HG03025 (cell line): ENCODE data around the gene ACSF3.

Experiments
- ATAC-seq: cut with Tn5 transposase; IDR thresholded peaks from one replicate; pipeline ENCODE4 v1.9.1; 2021; ENCODE audit warnings: mild to moderate bottlenecking, moderate library complexity; ENCODE audit not compliant: unreplicated experiment, low FRiP score

Gene ACSF3

DNA sequence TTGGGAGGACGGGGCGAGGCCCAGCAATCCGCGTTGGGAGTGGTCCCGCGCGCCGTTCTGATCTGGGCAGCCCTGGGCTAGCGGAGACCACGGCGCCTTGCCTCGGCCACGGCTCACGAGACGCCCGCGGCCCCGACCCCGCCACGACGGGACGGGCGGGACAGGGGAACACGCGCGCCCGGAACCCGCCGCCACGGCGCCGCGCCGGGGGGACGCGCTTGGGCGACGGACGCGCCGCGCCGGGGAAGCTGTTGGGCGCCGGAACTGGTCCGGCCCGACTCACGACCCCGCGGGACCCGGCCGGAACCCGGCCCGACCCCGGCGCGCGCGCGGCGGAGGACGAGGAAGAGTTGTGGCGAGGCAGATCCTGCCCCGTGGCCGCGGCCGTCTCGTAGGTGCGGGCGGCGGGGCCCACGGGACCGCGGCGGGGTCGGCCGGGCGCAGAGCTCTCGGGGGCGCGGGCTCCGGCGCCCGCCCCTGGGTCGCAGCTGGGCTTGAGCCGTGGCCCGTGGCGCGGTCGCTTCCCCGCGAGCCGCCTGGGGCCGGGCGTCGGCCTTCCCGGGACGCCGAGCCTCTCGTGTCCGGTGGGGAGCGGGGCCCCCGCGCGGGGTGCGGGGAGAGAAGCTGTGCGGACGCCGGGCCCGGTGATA, at the start of gene ACSF3:
ACSF3 (plus strand) TSS at position 251 of the 650 bp plus-strand sequence. CDS start 6,830 bp downstream, outside the sequence.
- ATAC-seq: no peak

DNA sequence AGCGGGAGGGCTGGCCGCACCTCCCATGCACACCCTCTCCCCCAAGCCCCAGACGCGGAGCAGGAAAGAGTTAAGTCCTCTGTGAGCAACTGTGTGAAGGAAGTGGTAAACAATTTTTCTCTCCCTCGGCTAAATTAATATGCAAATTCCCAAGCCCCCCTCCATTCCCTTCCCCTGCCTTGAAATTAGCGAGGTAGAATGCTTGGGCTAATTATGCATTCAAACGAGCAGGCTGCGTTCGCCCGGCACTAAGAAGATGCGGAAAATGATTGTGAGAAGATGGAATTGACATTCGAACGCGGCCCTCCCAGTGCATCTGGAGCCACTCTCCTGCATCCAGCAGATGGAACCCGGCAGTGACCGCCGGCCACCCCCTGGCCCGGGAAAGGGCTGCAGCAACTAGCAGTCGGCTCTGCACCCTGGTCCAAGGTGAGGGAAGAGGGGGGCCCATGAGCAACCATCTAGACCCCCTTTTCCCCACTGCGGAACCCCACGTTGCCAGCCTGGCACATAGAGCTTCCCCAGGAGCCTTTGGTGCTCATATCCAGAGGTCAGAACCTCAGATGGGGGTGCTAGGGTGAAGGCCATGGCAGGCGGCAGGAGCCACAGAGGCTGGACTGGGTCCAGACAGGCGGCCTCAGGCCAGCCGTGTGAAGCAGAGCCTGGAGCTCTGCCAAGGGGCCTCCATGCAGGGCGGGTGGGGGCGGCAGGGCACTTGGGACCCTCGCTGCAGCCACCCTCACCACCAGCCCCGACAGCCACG, 49.1 kb upstream of the ACSF3 start:
- ATAC-seq: no peak

DNA sequence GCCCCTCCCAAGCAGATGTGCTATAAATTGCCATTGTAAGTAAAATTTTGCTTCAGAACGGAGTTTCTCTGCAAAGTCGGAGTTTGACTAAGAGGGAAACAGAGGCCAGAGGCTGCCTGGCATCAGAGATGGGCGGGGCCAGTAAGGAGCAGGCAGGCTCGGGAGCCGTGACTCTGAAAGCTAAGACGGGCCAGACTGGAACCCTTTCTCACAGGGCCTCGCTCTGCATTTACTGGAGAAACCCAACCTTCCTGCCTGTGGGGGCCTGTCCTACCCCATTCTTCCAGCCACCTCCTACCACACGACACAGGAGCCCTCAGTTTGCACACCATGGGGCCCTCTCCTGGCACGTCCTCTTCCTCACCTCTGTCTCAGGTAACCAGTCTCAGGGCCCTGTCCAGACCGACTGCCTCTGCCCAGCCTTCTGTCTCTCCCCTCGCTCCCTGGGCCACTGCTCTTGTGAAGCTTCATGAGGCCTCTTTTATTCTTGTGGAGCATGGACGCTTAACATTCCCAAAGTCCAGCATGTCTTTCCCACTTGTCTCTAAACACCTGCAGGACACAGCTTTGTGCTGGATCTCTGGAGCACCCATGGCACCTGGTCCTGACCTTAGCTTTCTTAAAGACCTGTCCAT, 48.4 kb upstream of the ACSF3 start:
- ATAC-seq: no peak

DNA sequence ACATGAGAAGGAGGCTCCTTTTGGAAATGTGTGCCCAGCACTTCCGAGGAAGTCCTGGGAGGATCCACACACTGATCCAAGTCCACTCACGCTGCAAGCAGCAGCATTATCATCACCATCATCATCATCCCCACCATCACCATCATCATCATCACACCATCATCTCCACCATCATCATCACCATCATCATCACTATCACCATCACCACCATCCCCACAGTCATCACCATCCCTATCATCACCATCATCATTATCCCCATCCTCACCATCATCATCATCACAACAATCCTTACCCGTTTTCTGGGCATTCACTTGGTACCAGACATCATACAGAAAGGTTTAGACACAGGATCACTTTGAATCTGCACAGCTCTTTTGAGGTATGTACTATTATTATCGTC, 47.8 kb upstream of the ACSF3 start:
- no peak for ATAC-seq

DNA sequence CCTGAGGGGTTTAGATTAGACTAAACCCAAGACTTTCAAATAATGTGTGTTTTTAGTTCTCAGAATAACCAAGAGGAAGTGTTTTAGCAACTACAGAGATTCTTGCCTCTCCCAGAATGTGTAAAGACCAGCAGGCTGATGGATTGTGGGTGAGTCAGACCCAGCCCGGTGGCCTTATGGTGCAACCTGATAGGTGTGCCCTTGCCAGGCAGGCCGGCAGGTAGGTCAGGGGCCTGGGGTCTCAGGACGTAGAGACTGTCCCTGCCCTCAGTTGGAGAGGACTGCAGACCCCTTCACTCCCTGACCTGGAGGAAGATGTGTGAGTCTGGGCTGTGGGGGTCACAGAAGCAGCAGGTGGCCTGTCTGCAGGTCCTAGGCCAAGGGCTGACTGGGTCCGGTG, 47.2 kb upstream of the ACSF3 start:
- ATAC-seq: no peak

DNA sequence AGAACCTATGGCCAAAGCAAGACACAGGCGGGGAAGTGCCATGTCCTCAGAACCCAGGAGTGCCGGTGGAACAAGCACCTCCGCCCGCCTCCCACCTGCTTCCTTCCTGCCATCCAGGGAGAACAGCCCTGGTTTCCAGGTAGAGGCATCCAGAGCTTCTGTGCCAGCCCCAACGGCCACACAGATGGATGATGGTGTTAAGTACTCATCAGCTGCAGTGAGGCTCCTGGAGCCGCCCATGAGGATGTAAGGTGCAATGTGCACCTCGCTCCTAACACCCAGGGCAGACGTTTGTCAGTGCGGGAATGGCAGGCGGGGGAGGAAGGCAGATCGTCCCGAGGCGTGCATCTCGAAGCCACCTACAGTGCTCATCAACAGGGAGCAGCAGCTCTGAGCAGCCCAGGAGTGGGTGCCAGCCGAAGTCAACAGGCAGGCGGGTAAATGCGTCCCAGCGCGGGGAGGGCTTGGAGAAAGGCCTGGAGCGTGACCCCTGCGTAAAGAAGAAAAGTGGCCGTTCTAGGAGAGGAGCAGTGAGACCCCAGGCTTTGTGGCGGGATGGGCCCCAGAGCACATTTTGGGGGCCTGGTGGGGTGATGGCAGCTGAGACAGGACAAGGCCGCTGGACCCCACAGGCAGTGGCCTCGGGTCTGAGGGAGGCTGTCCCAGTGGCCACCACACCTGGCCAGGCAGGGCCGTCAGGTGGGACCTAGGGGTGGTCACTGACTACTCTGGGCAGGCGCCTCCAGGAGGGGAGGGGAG, 46.1 kb upstream of the ACSF3 start:
- no peak for ATAC-seq

DNA sequence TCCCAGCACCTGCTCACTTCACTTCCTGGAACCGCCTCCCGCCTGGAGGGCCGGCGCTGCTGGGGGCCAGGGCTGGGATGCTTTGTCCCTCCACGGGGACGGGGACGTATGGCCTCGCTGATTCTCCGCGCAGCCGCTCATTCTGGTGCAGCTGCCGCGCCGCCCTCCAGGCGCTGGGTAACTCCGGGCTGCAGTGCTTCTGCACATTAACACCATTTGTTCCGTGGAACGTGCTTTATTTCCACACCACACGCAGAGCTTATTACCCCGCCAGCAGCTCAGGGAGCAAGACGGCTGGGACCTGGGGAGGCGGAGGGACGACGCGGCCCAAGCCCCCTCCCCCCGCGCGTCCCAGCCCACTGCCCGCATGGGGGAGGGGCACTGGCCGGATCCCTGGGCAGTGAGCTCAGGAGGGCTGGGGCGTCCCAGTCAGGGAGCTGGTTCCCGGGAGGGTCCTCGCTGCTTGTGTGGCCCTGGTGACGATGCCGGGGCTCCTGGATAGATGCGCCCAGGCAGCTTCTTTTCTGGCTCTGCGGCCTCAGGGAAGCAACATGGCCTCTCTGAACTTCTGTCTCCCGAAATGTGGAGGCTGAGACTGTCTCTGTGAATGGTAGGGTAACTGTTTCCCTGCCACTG, 45.4 kb upstream of the ACSF3 start:
- no peak for ATAC-seq

DNA sequence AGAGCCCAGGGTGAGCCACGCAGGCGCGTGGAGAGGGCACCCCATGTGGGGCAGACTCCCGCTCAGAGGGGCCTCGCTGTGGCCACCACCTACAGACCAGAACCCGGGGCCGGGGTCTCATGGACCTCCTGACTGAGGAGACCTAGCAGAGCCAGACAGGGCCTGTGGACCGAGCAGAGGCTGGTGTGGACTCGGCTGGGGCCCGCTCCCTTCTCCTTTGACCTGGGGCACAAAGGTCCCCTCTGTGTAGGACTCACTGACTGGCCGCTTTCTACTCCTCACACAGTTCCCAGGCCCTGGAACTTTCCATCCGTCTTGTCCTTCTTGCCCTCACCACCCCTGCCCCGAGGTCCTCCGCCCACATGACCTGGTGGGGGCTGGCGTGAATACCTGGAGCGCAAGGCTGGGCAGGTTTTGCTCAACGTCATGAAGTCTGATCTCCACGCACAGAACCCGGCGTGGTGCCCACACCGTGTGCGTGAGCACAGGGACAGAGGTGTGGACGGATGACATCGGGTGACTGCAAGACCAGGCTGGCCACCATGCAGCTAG, 44.7 kb upstream of the ACSF3 start:
- no peak for ATAC-seq

DNA sequence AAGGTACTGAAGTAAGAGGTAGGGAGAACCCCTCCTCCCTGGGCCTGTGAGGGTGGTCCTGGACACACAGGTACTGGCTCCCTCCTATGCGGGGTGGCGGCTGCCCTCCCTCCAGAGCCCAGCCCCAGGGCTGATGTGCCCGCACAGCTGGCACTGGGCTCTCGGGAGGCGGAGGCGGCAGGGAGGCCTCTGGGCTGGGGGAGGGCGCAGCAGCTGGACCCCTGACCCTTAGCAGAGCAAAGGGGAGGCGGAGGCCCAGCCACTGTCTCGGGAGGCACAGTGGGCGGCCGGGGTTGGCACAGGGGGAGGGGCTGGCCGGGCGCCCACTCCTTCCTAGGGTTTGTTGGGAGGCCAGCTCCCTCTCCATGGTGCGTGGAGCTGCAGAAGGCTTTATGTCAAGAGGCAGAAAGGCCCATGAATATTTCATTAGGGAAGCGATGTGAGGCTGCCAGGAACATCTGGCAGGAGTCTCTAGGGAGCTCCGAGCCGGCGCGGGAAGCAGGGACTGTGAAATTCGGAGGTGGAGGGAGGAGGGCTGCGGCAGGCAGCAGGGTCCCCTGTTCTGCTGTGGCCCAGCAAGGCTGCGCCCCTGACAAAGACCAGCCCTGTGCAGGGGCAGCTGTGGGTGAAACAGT, 44.1 kb upstream of the ACSF3 start:
- ATAC-seq: no peak

DNA sequence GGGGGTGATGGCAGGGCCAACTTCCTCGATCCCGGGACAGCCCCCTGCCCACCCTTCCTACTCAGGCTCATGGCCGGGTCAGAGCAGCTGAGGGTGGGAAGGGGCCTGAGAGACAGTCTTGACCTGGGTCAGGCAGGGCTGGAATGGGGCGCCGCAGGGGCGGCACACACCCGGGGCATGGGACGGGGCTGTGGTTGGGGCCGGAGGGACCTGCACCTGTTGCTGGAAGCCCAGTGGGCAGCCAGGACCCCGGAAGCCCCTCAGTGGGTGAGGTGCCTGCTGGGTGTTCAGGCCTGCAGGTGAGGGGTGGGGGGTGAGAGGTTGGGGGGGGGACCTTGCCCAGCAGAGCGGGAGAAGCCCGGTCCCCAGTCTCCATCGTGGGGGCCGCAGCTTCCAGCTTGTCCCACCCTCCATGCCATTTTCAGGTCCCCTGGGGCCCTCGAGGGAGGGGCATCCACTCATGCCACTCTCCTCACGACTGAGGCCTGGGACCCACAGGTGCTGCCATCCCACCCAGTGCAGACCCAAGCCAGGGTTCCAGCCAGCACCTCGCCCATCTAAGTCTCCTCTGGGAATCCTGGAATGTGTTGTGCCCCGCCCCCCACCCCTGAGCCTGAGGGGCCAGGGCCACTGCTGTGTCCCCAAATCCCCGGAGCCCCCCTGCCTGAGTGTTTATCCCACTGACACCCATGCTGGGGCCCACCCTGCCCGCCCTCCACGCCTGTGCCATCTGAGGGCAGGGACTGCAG, 43.4 kb upstream of the ACSF3 start:
- no peak for ATAC-seq

DNA sequence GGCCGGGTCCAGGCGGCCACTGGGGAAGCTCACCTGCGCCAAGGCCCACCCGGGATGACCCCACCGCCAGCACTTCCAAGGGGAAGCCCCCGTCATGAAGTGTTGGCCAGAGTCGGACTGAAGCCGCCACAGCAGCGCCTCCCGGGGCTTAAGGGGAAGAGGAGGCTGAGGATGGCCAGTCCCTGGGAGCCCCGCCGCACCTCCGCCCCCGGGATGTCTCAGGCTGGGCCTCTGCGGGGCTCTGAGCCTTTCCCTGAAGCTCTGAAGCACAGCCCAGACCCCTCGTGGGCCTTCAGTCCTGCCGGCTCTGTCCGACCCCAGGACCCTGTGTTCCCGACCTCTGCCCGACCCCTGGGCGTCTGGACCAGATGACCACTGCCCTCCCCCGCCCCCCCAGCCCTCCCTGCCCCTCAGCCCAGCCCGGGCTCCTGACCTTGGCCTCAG, 42.8 kb upstream of the ACSF3 start:
- ATAC-seq: no peak

DNA sequence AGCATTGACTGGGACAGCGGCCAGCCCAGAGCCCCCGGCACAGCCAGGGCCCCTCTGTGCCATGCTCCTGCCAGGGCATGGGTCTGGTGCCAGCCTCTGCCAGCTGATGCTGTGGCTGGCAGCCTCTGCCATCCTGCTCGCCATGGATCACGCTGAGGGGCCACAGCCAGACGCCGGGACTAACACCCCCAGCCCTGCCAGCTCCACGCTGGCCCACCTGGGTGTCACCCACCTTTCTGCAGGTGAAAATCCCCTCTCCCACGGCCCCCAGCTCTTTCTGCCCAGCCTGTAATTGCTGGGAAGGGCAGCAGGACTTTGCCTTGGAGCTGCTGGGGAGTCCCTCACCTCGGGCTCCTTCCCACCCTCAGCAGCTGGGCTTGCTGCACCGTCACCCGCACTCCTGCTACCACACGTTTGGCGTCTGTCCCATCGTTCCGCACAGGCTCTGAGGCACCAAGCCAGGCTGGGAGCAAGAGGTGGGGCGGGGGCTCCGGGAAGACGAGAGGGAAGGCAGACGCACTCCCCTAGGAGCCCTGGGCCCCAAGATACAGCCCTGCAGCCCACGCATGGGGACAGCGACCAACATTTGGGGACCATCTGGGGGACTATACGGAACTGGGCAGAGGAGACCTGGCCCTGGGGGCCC, 42.0 kb upstream of the ACSF3 start:
- no peak for ATAC-seq

DNA sequence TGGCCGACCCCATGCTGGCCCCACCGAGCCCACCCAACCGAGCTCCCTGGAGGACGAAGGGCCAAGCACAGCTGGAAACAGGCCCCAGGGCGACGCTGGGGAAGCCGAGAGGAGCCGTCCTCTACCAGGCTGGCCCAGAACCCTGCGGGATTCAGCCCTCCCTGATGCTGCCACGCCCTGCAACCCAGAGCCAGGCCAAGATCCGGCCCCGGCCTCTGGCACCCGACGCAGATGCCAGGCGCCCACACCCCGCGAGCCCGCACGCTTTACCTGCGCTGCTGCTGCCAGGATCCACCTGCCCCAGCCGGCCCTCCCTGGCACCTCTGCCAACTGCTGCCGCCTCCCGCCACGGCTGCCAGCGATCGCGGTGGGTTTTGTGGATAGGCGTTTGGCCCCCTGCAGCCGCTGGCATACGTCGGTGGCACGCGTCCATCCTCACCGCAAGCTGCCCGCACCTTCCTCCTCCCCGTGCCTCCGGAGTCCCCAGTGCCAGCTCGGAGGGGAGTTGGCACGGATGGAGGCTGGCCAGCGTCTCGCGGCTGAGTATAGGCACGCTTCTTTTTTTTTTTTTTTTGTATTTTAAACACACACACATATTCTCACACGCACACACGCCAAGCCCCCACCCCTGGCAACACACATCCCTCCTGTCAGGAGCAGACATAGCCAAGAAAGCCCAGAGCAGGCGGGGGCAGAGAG, 41.3 kb upstream of the ACSF3 start:
- no peak for ATAC-seq

DNA sequence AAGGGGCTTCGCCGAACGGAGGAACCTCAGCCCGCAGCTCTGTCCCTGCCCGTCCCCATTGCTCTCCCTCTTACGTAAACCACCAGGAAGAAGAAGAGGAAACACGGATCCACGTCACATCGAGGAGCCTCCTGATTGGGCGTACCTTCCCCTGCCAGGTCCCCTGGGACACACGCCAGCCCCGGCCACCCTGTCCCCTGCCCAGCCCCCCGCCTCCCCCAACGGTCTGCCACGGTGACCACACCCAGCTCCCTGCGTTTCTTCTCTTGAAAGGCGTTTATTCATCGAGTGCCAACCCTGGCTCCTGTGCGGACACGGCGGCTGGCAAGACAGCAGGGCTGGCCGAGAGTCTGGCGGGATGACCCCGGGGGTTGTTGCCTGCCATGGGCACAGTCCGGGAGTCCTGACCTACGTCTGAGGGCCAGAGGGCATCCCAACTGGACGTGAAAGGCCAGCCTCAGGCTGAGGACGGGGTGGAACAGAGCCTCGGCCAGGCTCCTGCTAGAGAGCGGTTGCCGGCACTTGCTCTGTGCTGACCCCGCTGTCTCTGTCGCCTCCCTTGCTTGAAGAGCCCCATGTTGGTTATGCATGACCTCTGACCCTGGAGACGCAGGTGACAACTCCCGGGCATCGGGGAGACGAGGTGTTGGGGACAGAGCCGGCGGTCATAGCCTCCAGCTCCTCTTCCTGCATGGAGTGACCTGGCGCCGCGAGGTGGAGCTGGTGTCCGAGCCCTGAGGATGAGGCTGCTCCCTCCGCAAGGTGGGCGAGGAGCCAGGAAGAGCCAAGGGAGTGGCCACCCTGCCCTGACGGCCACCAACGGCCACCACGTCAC, 40.5 kb upstream of the ACSF3 start:
- no peak for ATAC-seq

DNA sequence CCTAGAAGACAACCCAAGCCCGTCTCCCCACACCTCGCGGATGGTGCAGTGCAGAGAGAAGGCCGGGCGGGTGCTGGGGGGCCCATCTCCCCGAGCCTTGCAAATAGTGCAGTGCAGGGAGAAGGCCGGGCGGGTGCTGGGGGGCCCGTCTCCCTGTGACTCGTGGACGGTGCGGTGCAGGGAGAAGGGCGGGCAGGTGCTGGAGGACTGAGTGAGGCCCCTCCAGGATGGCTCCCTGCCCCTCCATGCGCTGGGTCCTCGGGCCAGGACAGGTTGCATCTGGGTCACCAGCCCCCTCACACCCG, 40.0 kb upstream of the ACSF3 start:
- ATAC-seq: no peak

DNA sequence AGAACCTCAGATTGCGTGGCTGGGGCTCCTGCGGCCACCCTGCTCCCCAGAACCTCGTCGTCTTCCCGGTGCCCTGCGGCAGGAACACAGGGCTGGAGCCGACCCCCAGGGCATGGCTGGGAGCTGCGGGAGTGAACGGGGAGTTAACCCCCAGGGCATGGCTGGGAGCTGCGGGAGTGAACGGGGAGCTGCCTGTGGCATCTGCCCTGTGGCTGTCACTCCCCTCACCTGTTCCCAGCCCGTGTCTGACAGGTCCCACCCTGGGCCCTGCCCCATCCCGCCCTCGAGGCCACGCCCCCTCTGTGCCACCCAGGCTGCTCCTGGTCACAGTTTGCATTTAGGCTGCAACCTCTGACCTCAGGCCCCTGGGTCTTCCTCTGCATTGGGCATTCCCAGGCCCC, 39.4 kb upstream of the ACSF3 start:
- no peak for ATAC-seq

DNA sequence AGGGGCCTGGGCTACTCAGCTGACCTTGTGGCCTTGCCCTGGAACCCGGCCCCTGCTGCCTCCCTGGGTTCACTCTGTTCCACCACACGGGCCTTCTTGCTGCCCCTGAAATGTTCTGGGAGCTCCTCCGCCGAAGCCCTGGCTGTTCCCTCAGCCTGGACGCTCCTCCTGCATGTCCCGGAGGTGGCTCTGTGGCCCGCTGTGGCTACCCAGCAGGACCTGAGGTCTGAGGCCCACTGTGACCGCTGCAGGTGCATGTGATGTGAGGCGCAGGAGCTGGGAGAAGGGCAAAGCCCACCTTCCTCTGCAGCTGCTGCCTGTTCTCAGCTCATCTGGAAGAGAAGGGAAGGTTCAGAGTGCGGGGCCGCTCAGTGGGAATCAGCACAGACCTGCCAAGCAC, 38.9 kb upstream of the ACSF3 start:
- no peak for ATAC-seq
